ENCODE measurements around the gene HIVEP1.

Gene HIVEP1

GRCh38 chr6:12017876-12018401 lies 5.8 kb downstream of the HIVEP1 start:
- no peak for DNase-seq (ENCODE audit: low read depth, low spot score)

GRCh38 chr6:12020187-12020791 lies 8.2 kb downstream of the HIVEP1 start:
- no peak for DNase-seq (ENCODE audit: low read depth, low spot score)

- no peak for DNase-seq (ENCODE audit: low read depth, low spot score)
Measured at GRCh38 chr6:12022481-12022880, 10.4 kb downstream of the HIVEP1 start.

- DNase-seq (ENCODE audit: low read depth, low spot score): no peak
Measured at GRCh38 chr6:12022953-12023388, 10.9 kb downstream of the HIVEP1 start.

DNA sequence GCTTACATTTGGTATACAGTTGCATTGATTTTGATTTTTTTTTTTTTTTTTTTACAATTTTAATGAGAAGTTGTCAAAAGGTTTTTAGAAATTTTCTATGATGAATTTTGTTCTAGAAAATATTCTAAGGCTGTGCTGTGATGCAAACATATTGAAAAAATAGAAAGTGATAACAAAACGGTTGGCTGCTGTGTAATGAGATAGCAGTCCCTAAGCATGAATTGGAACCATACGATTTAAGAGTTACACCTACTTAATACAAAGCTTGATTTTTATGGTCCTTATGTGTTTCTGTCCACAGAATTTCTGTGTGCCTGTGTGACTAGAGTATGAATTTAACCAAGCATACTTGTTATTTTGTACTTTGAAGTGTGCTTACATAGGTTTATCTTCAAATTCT lies 12.1 kb downstream of the HIVEP1 start:
- DNase-seq (ENCODE audit: low read depth, low spot score): no peak

DNA sequence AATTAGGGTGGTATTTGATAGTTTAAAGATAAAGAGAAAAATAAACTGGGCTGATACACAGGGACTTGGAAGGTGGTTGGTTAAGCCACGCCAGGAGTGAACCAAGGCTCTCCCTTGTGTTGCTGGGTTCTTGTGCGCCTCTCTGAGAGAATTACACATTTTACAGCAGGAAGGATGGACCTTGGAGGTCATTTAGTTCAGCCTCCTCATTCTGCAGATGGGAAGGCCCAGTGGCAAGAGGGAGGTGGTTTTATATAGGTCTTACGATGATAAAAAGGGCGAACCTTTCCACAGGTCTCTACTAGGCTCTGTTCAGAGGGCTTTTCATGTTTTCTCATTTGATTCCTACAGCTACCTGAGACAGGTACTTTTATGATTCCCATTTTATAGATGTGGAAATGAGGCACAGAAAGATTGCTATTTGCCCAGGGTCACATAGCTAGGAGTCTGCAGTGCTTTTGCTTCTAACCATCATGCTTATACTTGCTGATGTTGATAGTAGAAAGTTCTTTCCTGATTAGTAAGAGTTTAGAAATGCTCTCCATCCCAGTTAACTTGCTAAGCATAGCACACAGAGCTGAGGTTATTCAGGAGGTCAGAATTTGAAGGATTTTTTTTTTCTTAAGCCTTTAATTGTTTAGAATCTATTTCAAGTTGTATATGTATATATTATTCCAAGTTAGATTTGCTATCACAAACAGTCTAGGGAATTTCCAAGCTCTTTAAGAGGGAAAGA lies 12.8 kb downstream of the HIVEP1 start:
- DNase-seq (ENCODE audit: low read depth, low spot score): no peak

DNA sequence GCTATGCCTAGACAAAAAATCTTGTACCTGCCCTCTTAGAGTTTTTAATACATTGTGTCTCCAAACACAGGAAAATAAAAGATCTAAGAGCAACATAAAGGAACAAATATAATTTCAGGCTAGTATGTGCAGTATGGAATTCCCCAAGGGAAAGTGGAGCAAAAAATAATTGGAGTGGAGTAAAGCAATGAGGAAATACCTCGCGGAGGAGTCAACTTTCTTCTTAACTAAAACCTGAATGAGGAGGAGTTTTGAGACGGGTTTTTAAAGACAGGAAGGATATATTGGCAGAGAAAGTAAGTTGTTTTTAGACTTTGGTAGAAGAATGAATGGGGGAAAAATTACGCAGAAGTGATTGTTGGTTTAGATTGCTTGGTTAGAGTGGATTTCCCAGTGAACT lies 14.0 kb downstream of the HIVEP1 start:
- DNase-seq (ENCODE audit: low read depth, low spot score): no peak

GRCh38 chr6:12026833-12027232 lies 14.7 kb downstream of the HIVEP1 start:
- no peak for DNase-seq (ENCODE audit: low read depth, low spot score)

DNA sequence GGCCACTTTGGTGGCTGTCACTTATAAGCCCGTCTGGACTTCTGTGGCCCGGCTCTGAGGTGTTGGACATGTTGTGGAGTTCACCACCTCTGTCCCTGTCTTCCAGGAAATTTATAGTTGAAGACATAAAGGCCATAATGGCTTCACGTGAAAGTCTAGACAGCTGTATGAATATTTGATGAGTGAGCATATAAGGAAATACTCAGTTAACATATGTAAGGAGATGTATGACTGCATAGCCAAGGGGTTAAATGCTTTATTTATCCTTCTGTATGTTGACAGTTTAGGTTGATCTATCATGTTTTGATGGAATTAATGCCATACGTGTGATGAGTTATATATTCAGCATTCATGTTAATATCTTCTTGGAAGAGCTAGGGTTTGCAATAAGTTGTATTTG lies 16.1 kb downstream of the HIVEP1 start:
- DNase-seq (ENCODE audit: low read depth, low spot score): no peak

GRCh38 chr6:12029979-12030737 lies 18.0 kb downstream of the HIVEP1 start:
- no peak for DNase-seq (ENCODE audit: low read depth, low spot score)

DNA sequence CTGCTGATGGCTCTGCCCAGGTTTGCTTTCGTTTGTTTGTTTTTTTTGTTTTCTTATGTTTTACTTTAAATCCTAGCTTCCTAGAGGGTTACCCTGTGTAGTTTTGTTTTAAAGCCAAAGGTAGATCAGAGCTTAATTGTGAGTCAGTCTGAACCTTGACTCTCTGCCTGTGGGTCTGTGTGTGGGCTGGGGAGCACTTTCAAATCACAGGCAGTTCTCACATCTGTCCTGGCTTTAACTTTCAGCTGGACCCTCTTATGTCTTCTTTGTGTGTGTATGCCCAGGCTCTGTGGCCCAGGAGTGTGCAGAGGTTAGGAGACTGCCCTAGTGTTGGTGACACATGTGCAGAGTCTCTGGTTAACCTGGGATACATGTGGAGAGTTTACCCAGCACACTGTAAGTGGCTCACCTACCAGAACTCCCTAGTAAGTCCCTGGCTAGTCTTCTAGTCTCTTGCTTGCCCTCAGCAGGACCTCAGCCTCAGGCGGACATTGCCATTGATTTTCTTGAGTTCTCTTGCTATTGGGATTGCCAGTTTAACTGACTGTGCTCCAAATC lies 19.0 kb downstream of the HIVEP1 start:
- no peak for DNase-seq (ENCODE audit: low read depth, low spot score)

DNA sequence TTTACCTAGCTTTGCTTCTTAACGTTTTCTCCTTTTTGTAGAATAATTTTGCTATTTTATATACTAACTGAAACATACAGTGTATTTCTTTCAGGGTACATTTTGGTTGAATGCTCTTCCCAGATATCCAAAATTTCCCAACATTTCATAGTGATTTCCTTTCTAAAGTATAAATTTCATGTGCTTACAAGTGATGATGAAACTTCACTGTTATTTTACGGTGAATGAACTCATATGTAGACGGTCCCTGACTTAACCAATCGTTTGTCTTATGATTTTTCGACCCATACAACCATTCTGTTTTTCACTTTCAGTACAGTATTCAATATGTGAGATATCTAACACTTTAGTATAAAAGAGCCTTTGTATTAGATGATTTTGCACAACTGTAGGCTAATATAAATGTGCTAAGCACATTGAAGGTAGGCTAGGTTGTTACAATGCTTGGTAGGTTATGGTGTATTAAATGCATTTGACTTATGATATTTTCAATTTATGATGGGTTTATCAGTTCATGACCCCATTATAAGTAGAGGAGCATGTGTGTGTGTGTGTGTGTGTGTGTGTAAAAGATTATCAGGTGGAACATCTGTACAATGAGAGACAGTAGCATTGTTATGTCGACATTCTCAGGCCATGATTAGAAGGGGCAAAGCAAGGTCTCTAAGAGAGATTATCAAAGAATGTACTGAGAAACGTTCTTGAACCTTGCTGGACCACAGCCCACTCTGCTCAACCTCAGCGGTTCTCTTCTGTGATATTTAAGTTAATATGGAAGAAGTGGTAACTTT lies 20.9 kb downstream of the HIVEP1 start:
- no peak for DNase-seq (ENCODE audit: low read depth, low spot score)

GRCh38 chr6:12033770-12034169 lies 21.7 kb downstream of the HIVEP1 start:
- DNase-seq (ENCODE audit: low read depth, low spot score): no peak

DNA sequence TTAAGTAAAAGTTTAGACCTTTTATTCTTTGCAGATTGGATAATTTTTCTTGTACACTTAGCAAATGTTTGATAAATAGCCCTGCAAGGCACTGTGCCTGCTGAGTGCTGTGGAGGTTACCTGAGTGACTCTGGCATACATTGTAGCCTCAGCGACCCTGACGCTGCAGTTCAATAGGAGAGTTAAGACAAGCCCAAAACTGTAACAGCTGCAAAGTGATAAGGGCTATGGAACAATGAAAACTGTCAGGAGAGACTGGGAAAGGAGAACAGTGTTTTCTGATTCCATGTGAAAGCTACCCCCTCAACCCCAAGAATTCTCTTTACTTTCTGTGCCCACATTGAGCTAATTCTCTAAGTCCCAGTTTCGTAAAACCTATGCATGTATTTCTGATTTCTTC lies 22.2 kb downstream of the HIVEP1 start:
- DNase-seq (ENCODE audit: low read depth, low spot score): no peak

GRCh38 chr6:12034837-12035236 lies 22.7 kb downstream of the HIVEP1 start:
- no peak for DNase-seq (ENCODE audit: low read depth, low spot score)

- no peak for DNase-seq (ENCODE audit: low read depth, low spot score)
Measured at GRCh38 chr6:12036766-12037165, 24.7 kb downstream of the HIVEP1 start.

- DNase-seq (ENCODE audit: low read depth, low spot score): no peak
Measured at GRCh38 chr6:12037798-12038197, 25.7 kb downstream of the HIVEP1 start.

- DNase-seq (ENCODE audit: low read depth, low spot score): no peak
Measured at GRCh38 chr6:12039540-12040459, 27.7 kb downstream of the HIVEP1 start.

GRCh38 chr6:12047304-12047703 lies 35.2 kb downstream of the HIVEP1 start:
- DNase-seq (ENCODE audit: low read depth, low spot score): no peak

- no peak for DNase-seq (ENCODE audit: low read depth, low spot score)
Measured at GRCh38 chr6:12047792-12048432, 35.8 kb downstream of the HIVEP1 start.

Data from brain pericyte (primary cell).